Kidney (tissue), 22 donors: ENCODE measurements around the gene B4GALT2. TPM values are rescaled to one million over a fixed set of nuclear protein-coding genes. Genes with fewer than 3 reads are reported as not detected.

Experiments
- DNase-seq, 5 donors: peaks; one replicate each; pipeline ENCODE4 v3.0.0-alpha.2; 2013 to 2020
- FAIRE-seq: peaks from 2 replicates; lab custom pipeline; 2012; peaks lifted over from hg19 to GRCh38; lab: Jason Lieb, UNC
- H3K27ac ChIP-seq, 2 donors: one replicate each; pipeline ENCODE4 v1.7.0; 2013; ENCODE audit warnings: low read depth in 2 of 2, low read length in 2 of 2, inconsistent platforms in 1 of 2
- H3K27me3 ChIP-seq: one replicate; pipeline ENCODE4 v1.7.1; 2013; ENCODE audit warnings: low read length, inconsistent platforms; ENCODE audit not compliant: control insufficient read depth, insufficient read depth
- H3K36me3 ChIP-seq, 3 donors: one replicate each; pipeline versions ENCODE4 v1.7.0 to v1.7.1; 2013; ENCODE audit warnings: low read length in 3 of 3, control low read depth in 1 of 3, inconsistent platforms in 1 of 3; ENCODE audit not compliant: insufficient read depth in 3 of 3, control insufficient read depth in 2 of 3
- H3K4me1 ChIP-seq, 3 donors: one replicate each; pipeline versions ENCODE4 v1.7.0 to v1.7.1; 2013; ENCODE audit warnings: low read length in 3 of 3, inconsistent platforms in 1 of 3, low read depth in 1 of 3; ENCODE audit not compliant: control insufficient read depth in 2 of 3, insufficient read depth in 2 of 3
- H3K4me3 ChIP-seq, 3 donors: one replicate each; pipeline versions ENCODE4 v1.7.0 to v1.8.1; 2013; ENCODE audit warnings: low read length in 3 of 3, control low read depth in 1 of 3, inconsistent platforms in 1 of 3
- H3K9ac ChIP-seq, 3 donors: one replicate each; pipeline versions ENCODE4 v1.7.0 to v1.7.1; 2013; ENCODE audit warnings: low read length in 3 of 3, control low read depth in 1 of 3, inconsistent platforms in 1 of 3
- H3K9me3 ChIP-seq, 3 donors: one replicate each; pipeline versions ENCODE4 v1.7.0 to v1.7.1; 2013; ENCODE audit warnings: low read length in 3 of 3, control low read depth in 1 of 3, inconsistent platforms in 1 of 3; ENCODE audit not compliant: control insufficient read depth in 2 of 3, insufficient read depth in 1 of 3
- intact Hi-C: fragments of 100-400 bp; cut with DNase I; formaldehyde crosslinking; loops from one replicate; pipeline ENCODE4 v1.11.1; 2022
- long read RNA-seq, 10 donors: library from polyadenylated mRNA in 1 of 10; unstranded in 1 of 10; transcript quantifications; one replicate each; pipeline ENCODE4 v2.0.0 and lab custom pipeline, GENCODE V29; 2021 to 2026
- polyA plus RNA-seq: library from polyadenylated mRNA; stranded (reverse); fragments of 350-450 nt; fragmentation: Illumina TruSeq; extraction: RNeasy Lipid Tissue Mini Kit (QIAGEN cat#74804); gene quantifications from one replicate; pipeline ENCODE4 v1.2.3, GENCODE V29; 2014; ENCODE audit warnings: low read depth, low replicate concordance; ENCODE audit not compliant: insufficient read depth
- total RNA-seq: library from RNA; stranded (reverse); fragmentation: NEBNext Ultra II Directional; extraction: Animal tissue kit (Norgen Biotek cat#: 25700); gene quantifications from one replicate; pipeline ENCODE4 v1.2.1, GENCODE V29; 2021
- TF ChIP-seq, protein P1 (sequence below): IDR thresholded peaks from 3 replicates; pipeline ENCODE4 v1.5.1; 2012; ENCODE audit warnings: mild to moderate bottlenecking, moderate library complexity, borderline replicate concordance; ENCODE audit not compliant: insufficient read depth; ENCODE audit errors: extremely low read depth
- donor health status: control.
- donor health status: control.
- donor health status: control.
- donor health status: control.
- donor health status: control.
- donor health status: DM: yes; HTN: yes; CAD: no.
- donor health status: Normal renal cell carcinoma (clear cell type).

Gene B4GALT2
- total RNA-seq, result 25.1 TPM
- polyA plus RNA-seq, result 32.5 TPM
- long read RNA-seq, donor 1, transcript B4GALT2-203 (7 exons, 2,203 nt), result major isoform, 11 of 22 reads
- long read RNA-seq, donor 1, partial matches to known transcripts, result 11 of 22 reads
- long read RNA-seq, donor 1, other reads (novel, unspliced or antisense), result 0 of 22 reads
- long read RNA-seq, donor 2, transcript B4GALT2-203 (7 exons, 2,203 nt), result major isoform, 8 of 9 reads
- long read RNA-seq, donor 2, partial matches to known transcripts, result 0 of 9 reads
- long read RNA-seq, donor 2, other reads (novel, unspliced or antisense), result 0 of 9 reads
- long read RNA-seq, donor 3, transcript B4GALT2-203 (7 exons, 2,203 nt), result major isoform, 6 of 11 reads
- long read RNA-seq, donor 3, partial matches to known transcripts, result 5 of 11 reads
- long read RNA-seq, donor 3, other reads (novel, unspliced or antisense), result 0 of 11 reads
- long read RNA-seq, donor 4, transcript B4GALT2-203 (7 exons, 2,203 nt), result major isoform, 15 of 15 reads
- long read RNA-seq, donor 4, partial matches to known transcripts, result 0 of 15 reads
- long read RNA-seq, donor 4, other reads (novel, unspliced or antisense), result 0 of 15 reads
- long read RNA-seq, donor 5, result 0 reads
- long read RNA-seq, donor 6, transcript B4GALT2-203 (7 exons, 2,203 nt), result major isoform, 9 of 38 reads
- long read RNA-seq, donor 6, partial matches to known transcripts, result 29 of 38 reads
- long read RNA-seq, donor 6, other reads (novel, unspliced or antisense), result 0 of 38 reads
- long read RNA-seq, donor 7, transcript B4GALT2-203 (7 exons, 2,203 nt), result major isoform, 35 of 47 reads
- long read RNA-seq, donor 7, partial matches to known transcripts, result 8 of 47 reads
- long read RNA-seq, donor 7, other reads (novel, unspliced or antisense), result 4 of 47 reads
- long read RNA-seq, donor 8, transcript B4GALT2-203 (7 exons, 2,203 nt), result major isoform, 14 of 14 reads
- long read RNA-seq, donor 8, partial matches to known transcripts, result 0 of 14 reads
- long read RNA-seq, donor 8, other reads (novel, unspliced or antisense), result 0 of 14 reads
- long read RNA-seq, donor 9, transcript B4GALT2-203 (7 exons, 2,203 nt), result major isoform, 7 of 7 reads
- long read RNA-seq, donor 9, partial matches to known transcripts, result 0 of 7 reads
- long read RNA-seq, donor 9, other reads (novel, unspliced or antisense), result 0 of 7 reads
- long read RNA-seq, donor 10, transcript B4GALT2-203 (7 exons, 2,203 nt), result major isoform, 14 of 14 reads
- long read RNA-seq, donor 10, partial matches to known transcripts, result 0 of 14 reads
- long read RNA-seq, donor 10, other reads (novel, unspliced or antisense), result 0 of 14 reads

- H3K9me3 ChIP-seq, result no peaks in the 10 kb centered on the region
- H3K27me3 ChIP-seq, result no peaks in the 10 kb centered on the region
- FAIRE-seq, result no peak
- peaks cover 0 to 37% (median 7%) of the 10 kb centered on the region in 3 donors for H3K4me1 ChIP-seq
- H3K36me3 ChIP-seq, result peaks cover 4 to 26% (median 5%) of the 10 kb centered on the region in 3 donors
- H3K4me3 ChIP-seq, result peak within 1 kb of the TSS; percentile 53 to 57 (median 54)
- TF ChIP-seq, protein P1, sequence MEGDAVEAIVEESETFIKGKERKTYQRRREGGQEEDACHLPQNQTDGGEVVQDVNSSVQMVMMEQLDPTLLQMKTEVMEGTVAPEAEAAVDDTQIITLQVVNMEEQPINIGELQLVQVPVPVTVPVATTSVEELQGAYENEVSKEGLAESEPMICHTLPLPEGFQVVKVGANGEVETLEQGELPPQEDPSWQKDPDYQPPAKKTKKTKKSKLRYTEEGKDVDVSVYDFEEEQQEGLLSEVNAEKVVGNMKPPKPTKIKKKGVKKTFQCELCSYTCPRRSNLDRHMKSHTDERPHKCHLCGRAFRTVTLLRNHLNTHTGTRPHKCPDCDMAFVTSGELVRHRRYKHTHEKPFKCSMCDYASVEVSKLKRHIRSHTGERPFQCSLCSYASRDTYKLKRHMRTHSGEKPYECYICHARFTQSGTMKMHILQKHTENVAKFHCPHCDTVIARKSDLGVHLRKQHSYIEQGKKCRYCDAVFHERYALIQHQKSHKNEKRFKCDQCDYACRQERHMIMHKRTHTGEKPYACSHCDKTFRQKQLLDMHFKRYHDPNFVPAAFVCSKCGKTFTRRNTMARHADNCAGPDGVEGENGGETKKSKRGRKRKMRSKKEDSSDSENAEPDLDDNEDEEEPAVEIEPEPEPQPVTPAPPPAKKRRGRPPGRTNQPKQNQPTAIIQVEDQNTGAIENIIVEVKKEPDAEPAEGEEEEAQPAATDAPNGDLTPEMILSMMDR, result no peak
- intact Hi-C loops, result no loop called here
- DNase-seq, result peak in 4 of 5 donors; percentile 30 to 72 (median 52)
- H3K9ac ChIP-seq, result peak within 1 kb of the TSS in 2 of 3 donors; percentile 3 to 46
- no peak within 1 kb of the TSS for H3K27ac ChIP-seq
Measured at GRCh38 chr1:43978551-43979260, at the start of gene B4GALT2. Gene B4GALT2 (plus strand): TSS chr1:43979210. CDS start chr1:43981161, 1,951 bp downstream.

- H3K9me3 ChIP-seq, result no peaks in the 10 kb centered on the region
- peaks cover 0 to 4% (median 0%) of the 10 kb centered on the region in 3 donors for H3K36me3 ChIP-seq
- FAIRE-seq, result no peak
- TF ChIP-seq, protein P1, result peak; percentile 44
- no peak overlapping the region for H3K9ac ChIP-seq
- no peak overlapping the region for H3K27ac ChIP-seq
- intact Hi-C loops, result loop anchor here (5.0 kb wide), 1 partner anchor 163 kb away; no protein-coding TSS in a partner anchor
- H3K4me3 ChIP-seq, result no peak overlapping the region
- no peaks in the 10 kb centered on the region for H3K27me3 ChIP-seq
- peaks cover 0 to 12% (median 3%) of the 10 kb centered on the region in 3 donors for H3K4me1 ChIP-seq
- DNase-seq, result no peak
Measured at GRCh38 chr1:43930168-43930948, 48.7 kb upstream of the B4GALT2 start.

- H3K4me1 ChIP-seq, result peaks cover 0 to 14% (median 7%) of the 10 kb centered on the region in 3 donors
- intact Hi-C loops, result loop anchor here (5.0 kb wide), 1 partner anchor 164 kb away; no protein-coding TSS in a partner anchor
- TF ChIP-seq, protein P1, result no peak
- H3K4me3 ChIP-seq, result no peak overlapping the region
- no peak overlapping the region for H3K9ac ChIP-seq
- no peaks in the 10 kb centered on the region for H3K9me3 ChIP-seq
- no peak for DNase-seq
- no peak for FAIRE-seq
- H3K36me3 ChIP-seq, result no peaks in the 10 kb centered on the region
- no peak overlapping the region for H3K27ac ChIP-seq
- H3K27me3 ChIP-seq, result no peaks in the 10 kb centered on the region
Measured at GRCh38 chr1:43930949-43931275, 48.1 kb upstream of the B4GALT2 start.
